Measurements from ENCODE around the gene RAB4B. TPM values are rescaled to one million over a fixed set of nuclear protein-coding genes. Genes with fewer than 3 reads are reported as not detected.
"Not testable (repeated sequence)": the region's sequence is repeated elsewhere in the genome, so short reads cannot be mapped to it uniquely, and the experiment has no call there.

The RAB4B gene
- total RNA-seq, 5 donors from 2014 or later (not counting 1 experiment from before 2014, with no cell fraction given), result 42.4 to 77.9 (median 63.2) TPM

GRCh38 chr19:40809358-40810086, 31.5 kb downstream of the RAB4B start:
- Mint-ChIP-seq H3K4me1 (peaks cover 68 to 84% (median 82%) of the 10 kb centered on the region in 3 donors), H3K4me3 (peak overlapping the region in 1 of 3 donors; percentile 96), H3K27ac (peak overlapping the region in 1 of 2 donors; percentile 48), H3K27me3 (no peaks in the 10 kb centered on the region), H3K9me3 (no peaks in the 10 kb centered on the region), H3K36me3 (peaks cover 10% of the 10 kb centered on the region)
- ATAC-seq (replicated peaks in 1 of 4) (no peak), DNase-seq (no peak)
- Histone ChIP-seq H3K9me3 (no peaks in the 10 kb centered on the region), H3K27me3 (replicated peaks in 1 of 2; ENCODE audit: control insufficient read depth in 2 of 2, extremely low read depth in 1 of 2, insufficient read depth in 2 of 2, low read length in 1 of 2) (peaks cover 0 to 5% of the 10 kb centered on the region in 2 experiments), H3K27ac (ENCODE audit: low read length) (no peak overlapping the region), H3K4me3 (ENCODE audit: control insufficient read depth in 1 of 2, extremely low read depth in 1 of 2, low read length in 1 of 2) (no peak overlapping the region), H3K4me1 (ENCODE audit: control insufficient read depth in 1 of 2, extremely low read depth in 1 of 2, insufficient read depth in 2 of 2, low read length in 2 of 2) (peaks cover 42 to 79% of the 10 kb centered on the region in 2 experiments), H3K36me3 (ENCODE audit: control insufficient read depth in 2 of 2, extremely low read depth in 1 of 2, insufficient read depth in 1 of 2, low read length in 1 of 2) (peaks cover 0 to 38% of the 10 kb centered on the region in 2 donors)
- WGBS (ENCODE audit: insufficient coverage), result 91% methylated on average over 28 of the region's 39 CpGs
- ChIA-PET CTCF (no interaction called here), POLR2A (no interaction called here)

GRCh38 chr19:40810160-40810559, 32.1 kb downstream of the RAB4B start:
- 100% methylated on average over 3 of the region's 14 CpGs for WGBS (ENCODE audit: insufficient coverage)
- CTCF ChIA-PET, result no interaction called here

GRCh38 chr19:40810649-40811408, 32.8 kb downstream of the RAB4B start:
- peaks cover 29 to 66% of the 10 kb centered on the region in 2 experiments for H3K4me1 ChIP-seq (ENCODE audit: control insufficient read depth in 1 of 2, extremely low read depth in 1 of 2, insufficient read depth in 2 of 2, low read length in 2 of 2)
- peak in 15 of 35 experiments; percentile 18 to 53 (median 34) for DNase-seq

More at GRCh38 chr19:40810160-40810559, 32.1 kb downstream of the RAB4B start:
- Mint-ChIP-seq H3K27ac (peak overlapping the region in 1 of 2 donors; percentile 48), H3K9me3 (no peaks in the 10 kb centered on the region), H3K4me1 (peaks cover 62 to 82% (median 77%) of the 10 kb centered on the region in 3 donors), H3K36me3 (peaks cover 6% of the 10 kb centered on the region), H3K27me3 (no peaks in the 10 kb centered on the region), H3K4me3 (peak overlapping the region; percentile 84 to 96 (median 89))
- POLR2A ChIA-PET, result no interaction called here
- DNase-seq, result no peak
- H3K36me3 ChIP-seq (ENCODE audit: control insufficient read depth in 2 of 2, extremely low read depth in 1 of 2, insufficient read depth in 1 of 2, low read length in 1 of 2), result peaks cover 0 to 38% of the 10 kb centered on the region in 2 donors
- no peaks in the 10 kb centered on the region for H3K9me3 ChIP-seq
- H3K27ac ChIP-seq (ENCODE audit: low read length), result no peak overlapping the region
- ATAC-seq (replicated peaks in 1 of 4), result no peak
- peaks cover 0 to 5% of the 10 kb centered on the region in 2 experiments for H3K27me3 ChIP-seq (replicated peaks in 1 of 2; ENCODE audit: control insufficient read depth in 2 of 2, extremely low read depth in 1 of 2, insufficient read depth in 2 of 2, low read length in 1 of 2)
- peaks cover 36 to 73% of the 10 kb centered on the region in 2 experiments for H3K4me1 ChIP-seq (ENCODE audit: control insufficient read depth in 1 of 2, extremely low read depth in 1 of 2, insufficient read depth in 2 of 2, low read length in 2 of 2)
- no peak overlapping the region for H3K4me3 ChIP-seq (ENCODE audit: control insufficient read depth in 1 of 2, extremely low read depth in 1 of 2, low read length in 1 of 2)

GRCh38 chr19:40811478-40812341, 33.7 kb downstream of the RAB4B start:
- peak overlapping the region; percentile 84 to 96 (median 89) for H3K4me3 Mint-ChIP-seq
- Histone ChIP-seq H3K27ac (ENCODE audit: low read length) (no peak overlapping the region), H3K4me3 (ENCODE audit: control insufficient read depth in 1 of 2, extremely low read depth in 1 of 2, low read length in 1 of 2) (peak overlapping the region; percentile 52 to 67), H3K36me3 (ENCODE audit: control insufficient read depth in 2 of 2, extremely low read depth in 1 of 2, insufficient read depth in 1 of 2, low read length in 1 of 2) (peaks cover 0 to 29% of the 10 kb centered on the region in 2 donors), H3K4me1 (ENCODE audit: control insufficient read depth in 1 of 2, extremely low read depth in 1 of 2, insufficient read depth in 2 of 2, low read length in 2 of 2) (peaks cover 20 to 57% of the 10 kb centered on the region in 2 experiments), H3K9me3 (no peaks in the 10 kb centered on the region), H3K27me3 (replicated peaks in 1 of 2; ENCODE audit: control insufficient read depth in 2 of 2, extremely low read depth in 1 of 2, insufficient read depth in 2 of 2, low read length in 1 of 2) (peaks cover 0 to 5% of the 10 kb centered on the region in 2 experiments)
- H3K27ac Mint-ChIP-seq, result peak overlapping the region; percentile 64 to 71
- 10% methylated on average over 18 of the region's 35 CpGs for WGBS (ENCODE audit: insufficient coverage)
- ATAC-seq (replicated peaks in 1 of 4) (peak in 3 of 4 experiments; percentile 17 to 49 (median 29)), DNase-seq (peak in 6 of 35 experiments; percentile 22 to 63 (median 37))
- ChIA-PET CTCF (interaction anchor here in 1 of 2 donors (0.7 kb wide), 1 partner anchor 34 kb away, joined by 3 read pairs; the partner anchor contains the start of gene RAB4B), POLR2A (interaction anchor here in 1 of 2 donors (0.6 kb wide), 1 partner anchor 491 kb away, joined by 4 read pairs; no protein-coding TSS in a partner anchor)
- peaks cover 46 to 69% (median 63%) of the 10 kb centered on the region in 3 donors for H3K4me1 Mint-ChIP-seq
- H3K9me3 Mint-ChIP-seq, result no peaks in the 10 kb centered on the region
- no peaks in the 10 kb centered on the region for H3K27me3 Mint-ChIP-seq
- peaks cover 6% of the 10 kb centered on the region for H3K36me3 Mint-ChIP-seq

More at GRCh38 chr19:40810649-40811408, 32.8 kb downstream of the RAB4B start:
- not testable (repeated sequence) for H3K9me3 ChIP-seq; H3K27me3 ChIP-seq (replicated peaks in 1 of 2; ENCODE audit: control insufficient read depth in 2 of 2, extremely low read depth in 1 of 2, insufficient read depth in 2 of 2, low read length in 1 of 2); H3K36me3 Mint-ChIP-seq; H3K27me3 Mint-ChIP-seq; H3K9me3 Mint-ChIP-seq
- Histone ChIP-seq H3K4me3 (ENCODE audit: control insufficient read depth in 1 of 2, extremely low read depth in 1 of 2, low read length in 1 of 2) (peak overlapping the region; percentile 52 to 67), H3K36me3 (ENCODE audit: control insufficient read depth in 2 of 2, extremely low read depth in 1 of 2, insufficient read depth in 1 of 2, low read length in 1 of 2) (peaks cover 0 to 33% of the 10 kb centered on the region in 2 donors), H3K27ac (ENCODE audit: low read length) (peak overlapping the region; percentile 10)
- peaks cover 55 to 78% (median 70%) of the 10 kb centered on the region in 3 donors for H3K4me1 Mint-ChIP-seq
- 7% methylated on average over 11 of the region's 65 CpGs for WGBS (ENCODE audit: insufficient coverage)
- H3K27ac Mint-ChIP-seq, result peak overlapping the region; percentile 85 to 88
- CTCF ChIA-PET, result interaction anchor here in 1 of 2 donors (0.7 kb wide), 1 partner anchor 33 kb away, joined by 3 read pairs; the partner anchor contains the start of gene RAB4B
- peak overlapping the region; percentile 84 to 96 (median 89) for H3K4me3 Mint-ChIP-seq
- POLR2A ChIA-PET, result interaction anchor here in 1 of 2 donors (0.6 kb wide), 1 partner anchor 492 kb away, joined by 4 read pairs; no protein-coding TSS in a partner anchor
- peak; percentile 57 to 72 (median 64) for ATAC-seq (replicated peaks in 1 of 4)

- not testable (repeated sequence) for DNase-seq
- 100% methylated on average over 4 of the region's 7 CpGs for WGBS (ENCODE audit: insufficient coverage)
- CTCF ChIA-PET, result interaction anchor here in 1 of 2 donors (0.5 kb wide), 1 partner anchor 154 kb away, joined by 3 read pairs; no protein-coding TSS in a partner anchor
Measured at GRCh38 chr19:40812571-40812970, 34.5 kb downstream of the RAB4B start.

More at GRCh38 chr19:40812571-40812970, 34.5 kb downstream of the RAB4B start:
- Histone ChIP-seq H3K4me1 (ENCODE audit: control insufficient read depth in 1 of 2, extremely low read depth in 1 of 2, insufficient read depth in 2 of 2, low read length in 2 of 2) (peaks cover 13 to 48% of the 10 kb centered on the region in 2 experiments), H3K36me3 (ENCODE audit: control insufficient read depth in 2 of 2, extremely low read depth in 1 of 2, insufficient read depth in 1 of 2, low read length in 1 of 2) (peaks cover 0 to 25% of the 10 kb centered on the region in 2 donors)
- H3K27me3 Mint-ChIP-seq; H3K27ac ChIP-seq (ENCODE audit: low read length); POLR2A ChIA-PET; ATAC-seq (replicated peaks in 1 of 4); H3K4me3 ChIP-seq (ENCODE audit: control insufficient read depth in 1 of 2, extremely low read depth in 1 of 2, low read length in 1 of 2); H3K36me3 Mint-ChIP-seq; H3K27me3 ChIP-seq (replicated peaks in 1 of 2; ENCODE audit: control insufficient read depth in 2 of 2, extremely low read depth in 1 of 2, insufficient read depth in 2 of 2, low read length in 1 of 2); H3K9me3 ChIP-seq; H3K9me3 Mint-ChIP-seq: not testable (repeated sequence)
- Mint-ChIP-seq H3K27ac (peak overlapping the region; percentile 36 to 64), H3K4me1 (peaks cover 38 to 63% (median 56%) of the 10 kb centered on the region in 3 donors), H3K4me3 (peak overlapping the region; percentile 84 to 96 (median 89))

All from T-cell (primary cell).